Kidney (tissue), 14 donors: ENCODE measurements around the gene FAM131C. TPM values are rescaled to one million over a fixed set of nuclear protein-coding genes. Genes with fewer than 3 reads are reported as not detected.

Experiments used
- DNase-seq, 5 donors: peaks; one replicate each; pipeline ENCODE4 v3.0.0-alpha.2; 2013 to 2020
- FAIRE-seq: peaks from 2 replicates; lab custom pipeline; 2012; peaks lifted over from hg19 to GRCh38; lab: Jason Lieb, UNC
- H3K27ac ChIP-seq, 2 donors: one replicate each; pipeline ENCODE4 v1.7.0; 2013; ENCODE audit warnings: low read depth in 2 of 2, low read length in 2 of 2, inconsistent platforms in 1 of 2
- H3K27me3 ChIP-seq: one replicate; pipeline ENCODE4 v1.7.1; 2013; ENCODE audit warnings: low read length, inconsistent platforms; ENCODE audit not compliant: control insufficient read depth, insufficient read depth
- H3K36me3 ChIP-seq, 3 donors: one replicate each; pipeline versions ENCODE4 v1.7.0 to v1.7.1; 2013; ENCODE audit warnings: low read length in 3 of 3, control low read depth in 1 of 3, inconsistent platforms in 1 of 3; ENCODE audit not compliant: insufficient read depth in 3 of 3, control insufficient read depth in 2 of 3
- H3K4me1 ChIP-seq, 3 donors: one replicate each; pipeline versions ENCODE4 v1.7.0 to v1.7.1; 2013; ENCODE audit warnings: low read length in 3 of 3, inconsistent platforms in 1 of 3, low read depth in 1 of 3; ENCODE audit not compliant: control insufficient read depth in 2 of 3, insufficient read depth in 2 of 3
- H3K4me3 ChIP-seq, 3 donors: one replicate each; pipeline versions ENCODE4 v1.7.0 to v1.8.1; 2013; ENCODE audit warnings: low read length in 3 of 3, control low read depth in 1 of 3, inconsistent platforms in 1 of 3
- H3K9ac ChIP-seq, 3 donors: one replicate each; pipeline versions ENCODE4 v1.7.0 to v1.7.1; 2013; ENCODE audit warnings: low read length in 3 of 3, control low read depth in 1 of 3, inconsistent platforms in 1 of 3
- H3K9me3 ChIP-seq, 3 donors: one replicate each; pipeline versions ENCODE4 v1.7.0 to v1.7.1; 2013; ENCODE audit warnings: low read length in 3 of 3, control low read depth in 1 of 3, inconsistent platforms in 1 of 3; ENCODE audit not compliant: control insufficient read depth in 2 of 3, insufficient read depth in 1 of 3
- CTCF ChIP-seq: IDR thresholded peaks from 3 replicates; pipeline ENCODE4 v1.5.1; 2012; ENCODE audit warnings: mild to moderate bottlenecking, moderate library complexity, borderline replicate concordance; ENCODE audit not compliant: insufficient read depth; ENCODE audit errors: extremely low read depth
- intact Hi-C: fragments of 100-400 bp; cut with DNase I; formaldehyde crosslinking; loops from one replicate; pipeline ENCODE4 v1.11.1; 2022
- polyA plus RNA-seq: library from polyadenylated mRNA; stranded (reverse); fragments of 350-450 nt; fragmentation: Illumina TruSeq; extraction: RNeasy Lipid Tissue Mini Kit (QIAGEN cat#74804); gene quantifications from one replicate; pipeline ENCODE4 v1.2.3, GENCODE V29; 2014; ENCODE audit warnings: low read depth, low replicate concordance; ENCODE audit not compliant: insufficient read depth
- total RNA-seq: library from RNA; stranded (reverse); fragmentation: NEBNext Ultra II Directional; extraction: Animal tissue kit (Norgen Biotek cat#: 25700); gene quantifications from one replicate; pipeline ENCODE4 v1.2.1, GENCODE V29; 2021
- donor health status: control.
- donor health status: control.
- donor health status: control.
- donor health status: control.
- donor health status: control.
- donor health status: DM: yes; HTN: yes; CAD: no.
- donor health status: Normal renal cell carcinoma (clear cell type).

The FAM131C gene
- total and polyA plus RNA-seq, 2 donors from 2014 or later = 5.0 to 12.0 TPM

- Histone ChIP-seq H3K9me3 (no peaks in the 10 kb centered on the region), H3K27me3 (no peaks in the 10 kb centered on the region), H3K27ac (no peak overlapping the region), H3K36me3 (no peaks in the 10 kb centered on the region), H3K4me3 (no peak overlapping the region), H3K9ac (no peak overlapping the region), H3K4me1 (no peaks in the 10 kb centered on the region)
- no peak for TF ChIP-seq CTCF
- DNase-seq (peak in 1 of 5 donors; percentile 35), FAIRE-seq (no peak)
- intact Hi-C loops = no loop called here
These were observed 21.2 kb upstream of the FAM131C start for GRCh38 chr1:16094453-16095158.

- FAIRE-seq (no peak), DNase-seq (peak in 1 of 5 donors; percentile 24)
- H3K4me3 ChIP-seq = no peak overlapping the region
- no peaks in the 10 kb centered on the region for H3K36me3 ChIP-seq
- TF ChIP-seq CTCF = no peak
- H3K27me3 ChIP-seq = no peaks in the 10 kb centered on the region
- H3K27ac ChIP-seq = no peak overlapping the region
- H3K9ac ChIP-seq = no peak overlapping the region
- intact Hi-C loops = no loop called here
- no peaks in the 10 kb centered on the region for H3K4me1 ChIP-seq
- no peaks in the 10 kb centered on the region for H3K9me3 ChIP-seq
These were observed 20.2 kb upstream of the FAM131C start for GRCh38 chr1:16093611-16094010.

- Histone ChIP-seq H3K9me3 (no peaks in the 10 kb centered on the region), H3K36me3 (no peaks in the 10 kb centered on the region), H3K27me3 (no peaks in the 10 kb centered on the region), H3K4me1 (no peaks in the 10 kb centered on the region), H3K9ac (no peak overlapping the region), H3K4me3 (no peak overlapping the region), H3K27ac (no peak overlapping the region)
- no peak for TF ChIP-seq CTCF
- intact Hi-C loops = no loop called here
- DNase-seq (peak in 1 of 5 donors; percentile 19), FAIRE-seq (no peak)
These were observed 19.6 kb upstream of the FAM131C start for GRCh38 chr1:16092923-16093511.
